ENCODE data around the gene RASGRF2.

GRCh38 chr5:81067406-81067805 lies 107.2 kb downstream of the RASGRF2 start:
- no peak for TF ChIP-seq RAD21 (conservative IDR thresholded peaks at IDR 0.05)
- no peak for TF ChIP-seq CTCF (IDR thresholded peaks at IDR 0.05; ENCODE audit: poor library complexity, severe bottlenecking)
- TF ChIP-seq POLR2AphosphoS5 (IDR thresholded peaks at IDR 0.05), result no peak
- no peak for TF ChIP-seq EP300 (conservative IDR thresholded peaks at IDR 0.05; ENCODE audit: poor library complexity, severe bottlenecking)
